Activated CD4-positive, alpha-beta memory T cell treated with anti-CD3 and anti-CD28 coated beads for 36 hours (primary cell): ENCODE measurements around the gene MAPK14. TPM values are rescaled to one million over a fixed set of nuclear protein-coding genes. Genes with fewer than 3 reads are reported as not detected.
A peak's percentile ranks its signal among the peaks of the same experiment; 100 is the strongest.

Experiments
- CTCF ChIA-PET: fragments of 350-600 bp; sonication (Branson Sonifier 250); formaldehyde crosslinking; loops from one replicate; lab custom pipeline; 2021; ENCODE audit warnings: antibody characterized with exemption, inconsistent platforms; lab: Charles Lee
- POLR2A ChIA-PET: fragments of 350-600 bp; sonication (Branson Sonifier 250); formaldehyde crosslinking; loops from one replicate; lab custom pipeline; 2021; ENCODE audit warnings: antibody characterized with exemption; lab: Charles Lee
- DNase-seq: peaks from one replicate; pipeline ENCODE4 v3.0.0-alpha.2; 2020
- H3K27ac Mint-ChIP-seq: one replicate; pipeline ENCODE4 v1.8.0; 2021; ENCODE audit warnings: mixed read lengths
- H3K27me3 Mint-ChIP-seq: one replicate; pipeline ENCODE4 v1.8.0; 2021; ENCODE audit warnings: mixed read lengths
- H3K36me3 Mint-ChIP-seq: one replicate; pipeline ENCODE4 v1.8.0; 2021; ENCODE audit warnings: mixed read lengths
- H3K4me1 Mint-ChIP-seq: one replicate; pipeline ENCODE4 v1.8.0; 2021; ENCODE audit warnings: low read depth, mixed read lengths
- H3K4me3 Mint-ChIP-seq: one replicate; pipeline ENCODE4 v1.8.0; 2021; ENCODE audit warnings: mild to moderate bottlenecking, mixed read lengths
- H3K9me3 Mint-ChIP-seq: one replicate; pipeline ENCODE4 v1.8.0; 2021; ENCODE audit warnings: mixed read lengths
- intact Hi-C: fragments of 100-400 bp; cut with micrococcal nuclease; formaldehyde crosslinking; loops from one replicate; pipeline ENCODE4 v1.15.1; 2023
- total RNA-seq, 2 experiments: library from RNA; stranded (reverse); gene quantifications; one replicate each; pipeline ENCODE4 v1.2.3, GENCODE V29; 2021

MAPK14 gene
- total RNA-seq, 2 experiments from 2014 or later, result 39.3 to 44.0 TPM

DNA sequence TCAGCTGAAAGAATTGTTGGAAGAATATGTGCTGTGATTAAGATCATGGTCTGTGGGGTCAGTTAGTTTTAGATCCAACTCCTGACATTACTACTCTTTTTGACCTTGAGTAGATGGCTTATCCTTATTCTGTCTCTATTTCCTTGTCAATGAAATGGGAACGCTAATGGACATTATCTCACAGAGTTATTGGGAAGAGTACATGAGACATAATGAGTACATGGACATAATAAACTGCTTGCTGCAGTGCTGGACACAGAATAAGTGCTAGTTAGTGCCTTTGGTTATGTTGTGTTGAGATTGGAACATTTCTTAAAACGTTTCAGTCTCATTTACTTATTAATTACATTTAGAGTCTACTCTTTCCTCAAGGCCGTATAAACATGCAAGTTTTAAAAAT is 42.6 kb downstream of the MAPK14 start:
- Mint-ChIP-seq H3K36me3 (peaks cover 1% of the 10 kb centered on the region), H3K4me1 (peaks cover 38% of the 10 kb centered on the region), H3K27me3 (no peaks in the 10 kb centered on the region), H3K9me3 (no peaks in the 10 kb centered on the region), H3K27ac (no peak overlapping the region), H3K4me3 (no peak overlapping the region)
- ChIA-PET POLR2A (no interaction called here), CTCF (interaction anchor here (2.9 kb wide), 1 partner anchor 25 kb away, joined by 7 read pairs; no protein-coding TSS in a partner anchor)
- no peak for DNase-seq
- intact Hi-C loops, result no loop called here

DNA sequence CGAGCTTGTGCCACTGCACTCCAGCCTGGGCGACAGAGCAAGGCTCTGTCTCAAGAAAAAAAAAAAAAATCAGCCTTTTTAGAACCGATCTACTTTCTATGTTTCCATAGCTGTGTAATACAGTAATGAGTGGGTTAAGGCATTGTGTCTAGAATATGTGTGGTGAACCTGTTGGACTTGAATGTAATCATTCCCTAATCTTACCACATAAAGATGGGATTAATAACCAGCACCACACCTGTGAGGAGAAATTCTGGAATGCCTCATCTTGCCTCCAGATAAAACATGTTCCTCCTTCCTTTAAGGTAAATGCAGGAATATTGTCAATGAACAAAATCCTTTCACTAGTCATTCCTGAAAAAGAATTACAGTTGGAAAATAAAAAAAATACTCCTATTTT is 43.7 kb downstream of the MAPK14 start:
- H3K4me1 Mint-ChIP-seq, result peaks cover 35% of the 10 kb centered on the region
- no peak for DNase-seq
- peaks cover 5% of the 10 kb centered on the region for H3K36me3 Mint-ChIP-seq
- POLR2A ChIA-PET, result no interaction called here
- H3K27ac Mint-ChIP-seq, result no peak overlapping the region
- H3K9me3 Mint-ChIP-seq, result no peaks in the 10 kb centered on the region
- no peaks in the 10 kb centered on the region for H3K27me3 Mint-ChIP-seq
- intact Hi-C loops, result no loop called here
- no peak overlapping the region for H3K4me3 Mint-ChIP-seq
- CTCF ChIA-PET, result interaction anchor here (3.5 kb wide), 1 partner anchor 24 kb away, joined by 20 read pairs; no protein-coding TSS in a partner anchor

DNA sequence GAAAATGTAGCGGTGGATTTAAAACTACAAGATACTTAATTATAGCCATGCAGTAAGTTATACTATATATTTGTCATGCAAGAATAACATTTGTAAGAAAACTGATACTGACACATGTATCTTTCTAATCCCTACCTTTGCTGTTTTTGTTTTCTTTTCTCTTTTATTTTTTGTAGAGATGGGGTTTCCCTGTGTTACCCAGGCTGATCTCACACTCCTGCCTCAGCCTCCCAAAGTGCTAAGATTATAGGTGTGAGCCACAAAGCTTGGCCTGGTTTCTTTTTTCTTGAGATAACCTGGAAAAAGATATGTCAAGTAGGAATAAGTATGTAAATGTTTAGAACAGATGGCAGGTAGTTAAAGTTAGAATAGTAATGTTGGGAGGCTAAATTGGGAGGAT is 44.1 kb downstream of the MAPK14 start:
- CTCF ChIA-PET, result interaction anchor here (3.5 kb wide), 1 partner anchor 23 kb away, joined by 20 read pairs; no protein-coding TSS in a partner anchor
- Mint-ChIP-seq H3K27ac (peak overlapping the region; percentile 14), H3K4me1 (peaks cover 35% of the 10 kb centered on the region), H3K4me3 (no peak overlapping the region), H3K36me3 (peaks cover 6% of the 10 kb centered on the region), H3K9me3 (no peaks in the 10 kb centered on the region), H3K27me3 (no peaks in the 10 kb centered on the region)
- intact Hi-C loops, result no loop called here
- no peak for DNase-seq
- POLR2A ChIA-PET, result no interaction called here

DNA sequence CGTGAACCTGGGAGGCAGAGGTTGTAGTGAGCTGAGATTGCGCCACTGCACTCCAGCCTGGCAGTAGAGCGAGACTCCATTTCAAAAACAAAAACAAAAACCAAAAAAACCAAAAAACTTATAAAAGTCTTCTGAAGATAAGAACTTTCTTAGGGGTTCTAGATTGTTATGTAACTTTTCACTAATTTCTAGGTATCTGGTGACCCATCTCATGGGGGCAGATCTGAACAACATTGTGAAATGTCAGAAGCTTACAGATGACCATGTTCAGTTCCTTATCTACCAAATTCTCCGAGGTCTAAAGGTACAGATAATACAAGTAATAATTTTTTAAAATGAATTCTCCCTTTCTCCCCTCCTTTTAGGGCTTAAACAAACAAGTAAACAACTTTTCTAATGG is 45.1 kb downstream of the MAPK14 start:
- intact Hi-C loops, result no loop called here
- Mint-ChIP-seq H3K9me3 (no peaks in the 10 kb centered on the region), H3K4me1 (peaks cover 35% of the 10 kb centered on the region), H3K27me3 (no peaks in the 10 kb centered on the region), H3K36me3 (peaks cover 6% of the 10 kb centered on the region), H3K4me3 (no peak overlapping the region), H3K27ac (no peak overlapping the region)
- CTCF ChIA-PET, result interaction anchor here (3.5 kb wide), 1 partner anchor 22 kb away, joined by 20 read pairs; no protein-coding TSS in a partner anchor
- POLR2A ChIA-PET, result no interaction called here
- DNase-seq, result no peak

DNA sequence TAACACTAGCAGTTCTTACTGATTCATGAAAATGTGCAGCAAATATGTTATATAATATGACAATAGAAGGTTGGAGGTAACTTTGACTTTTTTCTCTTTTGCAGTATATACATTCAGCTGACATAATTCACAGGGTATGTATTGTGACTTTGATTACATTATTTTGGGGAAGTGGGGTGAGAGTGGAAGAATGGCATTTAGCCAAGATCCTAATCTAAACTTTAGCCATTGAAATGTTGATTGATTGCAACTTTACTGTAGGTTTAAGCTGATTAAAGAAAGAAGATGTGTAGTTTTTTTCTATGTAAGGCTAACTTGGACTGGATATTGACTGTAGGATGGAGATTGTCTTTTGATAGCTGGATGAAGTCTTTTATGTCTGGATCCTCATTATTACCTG is 46.0 kb downstream of the MAPK14 start:
- intact Hi-C loops, result no loop called here
- Mint-ChIP-seq H3K36me3 (peaks cover 6% of the 10 kb centered on the region), H3K27me3 (no peaks in the 10 kb centered on the region), H3K4me1 (peaks cover 28% of the 10 kb centered on the region), H3K4me3 (no peak overlapping the region), H3K9me3 (no peaks in the 10 kb centered on the region), H3K27ac (no peak overlapping the region)
- ChIA-PET POLR2A (no interaction called here), CTCF (interaction anchor here (1.1 to 3.5 kb wide), 3 partner anchors 9 to 46 kb away, joined by 3 to 20 read pairs (median 6); partner anchors contain the start of gene MAPK14)
- no peak for DNase-seq

GRCh38 chr6:36075656-36076055 is 48.0 kb downstream of the MAPK14 start:
- intact Hi-C loops, result loop anchor here (5.0 kb wide), 1 partner anchor 48 kb away; the partner anchor contains the start of gene MAPK14
- Mint-ChIP-seq H3K27ac (no peak overlapping the region), H3K4me3 (no peak overlapping the region), H3K27me3 (no peaks in the 10 kb centered on the region), H3K4me1 (peaks cover 21% of the 10 kb centered on the region), H3K36me3 (peaks cover 22% of the 10 kb centered on the region), H3K9me3 (no peaks in the 10 kb centered on the region)
- ChIA-PET CTCF (interaction anchor here (0.9 to 4.2 kb wide), 3 partner anchors 19 to 102 kb away, joined by 3 to 28 read pairs (median 3); partner anchors contain the start of gene MAPK14), POLR2A (interaction anchor here (2.3 kb wide), 1 partner anchor 47 kb away, joined by 7 read pairs; no protein-coding TSS in a partner anchor)
- DNase-seq, result no peak

DNA sequence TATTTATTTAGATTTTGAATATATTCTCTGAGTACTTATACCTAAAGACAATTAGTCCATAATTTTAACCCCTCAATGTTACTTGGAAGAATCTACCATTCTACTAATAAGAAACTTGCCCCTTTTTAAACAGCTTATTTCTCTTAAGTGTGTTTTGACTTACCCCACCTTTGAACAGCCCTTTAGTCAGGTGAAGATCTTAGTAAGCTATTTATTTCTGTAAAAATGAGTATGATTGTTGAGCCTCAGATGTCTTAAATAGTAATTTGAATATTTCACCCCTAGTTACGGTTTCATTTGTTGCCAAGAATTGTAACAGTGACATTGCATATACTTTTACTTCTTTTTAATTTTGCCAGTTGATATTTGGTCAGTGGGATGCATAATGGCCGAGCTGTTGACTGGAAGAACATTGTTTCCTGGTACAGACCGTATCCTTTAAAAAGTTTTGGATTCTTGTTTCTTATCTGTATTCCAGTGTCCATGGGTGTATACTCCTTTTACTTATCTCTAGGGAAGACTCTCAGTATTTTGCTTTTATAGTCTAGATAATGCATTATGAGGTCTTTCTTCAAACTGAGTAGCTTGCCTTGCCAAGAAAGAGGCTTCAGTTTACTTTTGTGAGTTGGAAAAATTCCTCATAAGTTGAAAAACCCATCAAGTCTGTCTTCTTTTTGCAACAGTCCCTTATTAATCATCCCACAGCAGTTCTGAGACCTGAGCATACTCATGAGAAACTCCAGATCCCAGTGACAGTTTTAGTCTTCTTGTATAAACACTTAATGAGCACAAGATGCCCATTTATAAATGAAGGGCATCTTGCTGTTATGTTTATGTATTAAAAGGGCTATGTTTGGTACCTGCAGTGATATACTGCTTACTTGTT is 48.8 kb downstream of the MAPK14 start:
- Mint-ChIP-seq H3K27me3 (no peaks in the 10 kb centered on the region), H3K9me3 (no peaks in the 10 kb centered on the region), H3K36me3 (peaks cover 29% of the 10 kb centered on the region), H3K27ac (peak overlapping the region; percentile 39), H3K4me3 (no peak overlapping the region), H3K4me1 (peaks cover 27% of the 10 kb centered on the region)
- no peak for DNase-seq
- intact Hi-C loops, result loop anchor here (5.0 kb wide), 1 partner anchor 49 kb away; the partner anchor contains the start of gene MAPK14
- ChIA-PET POLR2A (interaction anchor here (2.3 kb wide), 1 partner anchor 48 kb away, joined by 7 read pairs; no protein-coding TSS in a partner anchor), CTCF (interaction anchor here (0.6 to 4.2 kb wide), 5 partner anchors 10 to 103 kb away, joined by 3 to 28 read pairs (median 3); partner anchors contain the start of gene MAPK14)

DNA sequence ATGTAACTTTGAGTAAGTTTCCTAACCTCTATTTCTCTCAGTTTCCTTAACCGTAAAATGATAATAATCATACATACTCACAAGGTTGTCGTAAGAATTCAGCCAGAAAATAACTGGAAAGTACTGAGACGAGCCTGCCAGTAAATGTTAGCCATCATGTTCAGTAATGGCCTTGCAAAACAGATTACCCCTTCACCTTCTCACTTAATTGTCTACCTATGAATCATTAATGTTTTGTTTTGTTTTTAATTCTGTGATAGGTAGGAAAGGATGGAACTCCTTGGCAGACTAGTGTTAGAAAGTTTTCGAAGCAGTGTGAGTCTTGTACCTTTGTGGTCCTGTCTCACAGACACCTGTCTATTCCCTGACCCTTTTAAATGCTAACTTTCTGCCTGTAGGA is 50.6 kb downstream of the MAPK14 start:
- POLR2A ChIA-PET, result interaction anchor here (2.3 kb wide), 1 partner anchor 50 kb away, joined by 7 read pairs; no protein-coding TSS in a partner anchor
- intact Hi-C loops, result loop anchor here (5.0 kb wide), 1 partner anchor 51 kb away; the partner anchor contains the start of gene MAPK14

DNA sequence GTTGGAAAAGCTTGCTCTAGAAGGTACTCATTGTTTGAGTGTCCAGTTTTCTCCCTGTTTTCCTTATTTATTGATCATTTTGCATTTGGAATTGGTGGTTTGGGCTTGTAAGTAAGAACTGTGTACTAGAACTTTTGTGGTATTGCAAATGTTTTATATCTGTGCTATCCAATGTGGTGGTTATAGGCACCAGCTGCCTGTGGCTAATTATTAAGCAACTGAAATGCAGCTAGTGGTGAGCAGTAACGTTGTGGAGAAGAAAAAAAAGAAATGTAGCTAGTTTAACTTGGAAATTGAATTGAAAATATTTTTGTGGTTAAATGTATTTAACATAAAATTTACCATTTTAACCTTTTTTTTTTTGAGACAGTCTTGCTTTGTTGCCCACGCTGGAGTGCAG is 52.0 kb downstream of the MAPK14 start:
- POLR2A ChIA-PET, result no interaction called here
- Mint-ChIP-seq H3K4me1 (peaks cover 27% of the 10 kb centered on the region), H3K9me3 (no peaks in the 10 kb centered on the region), H3K27ac (no peak overlapping the region), H3K27me3 (no peaks in the 10 kb centered on the region), H3K36me3 (peaks cover 50% of the 10 kb centered on the region), H3K4me3 (no peak overlapping the region)
- intact Hi-C loops, result loop anchor here (5.0 kb wide), 1 partner anchor 52 kb away; the partner anchor contains the start of gene MAPK14
- no peak for DNase-seq
- CTCF ChIA-PET, result interaction anchor here (0.6 to 4.2 kb wide), 3 partner anchors 15 to 52 kb away, joined by 3 to 28 read pairs (median 11); partner anchors contain the start of gene MAPK14

More for the DNA sequence above, 50.6 kb downstream of the MAPK14 start:
- CTCF ChIA-PET, result interaction anchor here (0.6 to 4.2 kb wide), 3 partner anchors 17 to 263 kb away, joined by 3 to 28 read pairs (median 11); partner anchors contain the start of gene MAPK14
- H3K36me3 Mint-ChIP-seq, result peaks cover 42% of the 10 kb centered on the region
- no peak overlapping the region for H3K27ac Mint-ChIP-seq
- H3K4me1 Mint-ChIP-seq, result peaks cover 27% of the 10 kb centered on the region
- no peaks in the 10 kb centered on the region for H3K27me3 Mint-ChIP-seq
- no peak for DNase-seq
- H3K9me3 Mint-ChIP-seq, result no peaks in the 10 kb centered on the region
- no peak overlapping the region for H3K4me3 Mint-ChIP-seq

DNA sequence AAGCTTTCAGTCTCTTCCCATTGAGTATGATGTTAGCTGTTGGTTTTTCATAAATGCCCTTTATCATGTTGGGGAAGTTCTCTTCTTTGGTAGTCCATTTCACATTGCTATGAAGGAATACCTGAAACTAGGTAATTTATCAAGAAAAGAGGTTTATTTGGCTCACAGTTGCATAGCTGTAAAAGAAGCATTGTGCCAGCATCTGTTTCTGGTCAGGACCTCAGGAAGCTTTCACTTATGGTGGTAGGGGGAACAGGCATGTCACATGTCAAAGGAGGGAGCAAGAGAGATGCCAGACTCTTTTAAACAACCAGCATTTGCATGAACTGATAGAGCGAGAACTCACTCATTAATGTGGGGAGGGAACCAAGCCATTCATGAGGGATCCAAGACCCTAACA is 54.7 kb downstream of the MAPK14 start:
- Mint-ChIP-seq H3K36me3 (peaks cover 51% of the 10 kb centered on the region), H3K4me1 (peaks cover 11% of the 10 kb centered on the region), H3K4me3 (no peak overlapping the region), H3K9me3 (no peaks in the 10 kb centered on the region), H3K27me3 (no peaks in the 10 kb centered on the region), H3K27ac (no peak overlapping the region)
- ChIA-PET POLR2A (no interaction called here), CTCF (interaction anchor here (0.6 to 1.6 kb wide), 3 partner anchors 8 to 341 kb away, joined by 3 to 12 read pairs (median 3); no protein-coding TSS in a partner anchor)
- intact Hi-C loops, result no loop called here
- DNase-seq, result no peak

GRCh38 chr6:36083446-36083845 is 55.8 kb downstream of the MAPK14 start:
- Mint-ChIP-seq H3K4me3 (no peak overlapping the region), H3K36me3 (peaks cover 51% of the 10 kb centered on the region), H3K9me3 (peaks cover 3% of the 10 kb centered on the region), H3K4me1 (peaks cover 11% of the 10 kb centered on the region), H3K27me3 (no peaks in the 10 kb centered on the region), H3K27ac (no peak overlapping the region)
- CTCF ChIA-PET, result interaction anchor here (2.6 kb wide), 1 partner anchor 12 kb away, joined by 19 read pairs; no protein-coding TSS in a partner anchor
- no peak for DNase-seq
- intact Hi-C loops, result no loop called here
- POLR2A ChIA-PET, result no interaction called here
